ENCODE measurements around the gene CCDC192.

DNA sequence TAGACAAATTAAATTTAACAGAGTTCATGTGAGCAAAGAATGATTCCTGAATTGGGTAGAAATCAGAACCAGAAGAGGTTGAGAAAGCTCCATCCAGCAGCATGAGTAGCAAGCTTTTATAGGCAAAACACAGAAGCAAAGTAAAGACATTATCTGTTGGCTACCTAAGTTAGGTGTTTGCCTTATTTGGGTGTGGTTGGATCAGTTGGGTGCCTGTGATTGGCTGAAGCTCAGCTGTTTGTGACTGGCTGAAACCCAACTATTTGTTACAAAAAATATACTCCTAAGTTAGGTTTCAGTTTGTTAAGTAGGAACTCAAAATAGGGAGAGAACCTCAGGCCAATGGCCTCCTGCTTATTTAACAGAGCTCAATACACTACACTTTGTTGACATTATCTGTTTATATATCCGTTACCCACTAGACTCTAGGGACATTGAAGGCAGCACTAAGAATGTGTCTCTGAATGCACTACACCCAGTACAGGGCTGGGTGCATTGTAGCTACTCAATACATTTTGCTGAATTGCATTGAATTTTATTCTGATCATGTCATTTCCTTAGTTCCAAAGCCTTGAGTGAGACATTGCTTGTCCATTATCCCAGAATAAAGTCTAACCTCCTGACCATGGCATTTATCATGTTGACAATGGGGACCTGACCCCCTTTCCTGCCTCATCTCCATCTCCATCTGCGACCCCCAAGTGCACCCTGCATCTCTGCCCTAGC is 98.7 kb downstream of the CCDC192 start:
- TF ChIP-seq BHLHE40 (IDR thresholded peaks at IDR 0.05; ENCODE audit: borderline replicate concordance) (no peak), SUZ12 (IDR thresholded peaks at IDR 0.05) (no peak)

All from HEK293T (cell line).